GM21515 (cell line): Measurements from ENCODE around the gene MAGEB10.
"Not testable (repeated sequence)": the region's sequence is repeated elsewhere in the genome, so short reads cannot be mapped to it uniquely, and the experiment has no call there.

Experiments used
- ATAC-seq: cut with Tn5 transposase; IDR thresholded peaks from one replicate; pipeline ENCODE4 v1.9.1; 2021; ENCODE audit not compliant: unreplicated experiment

The MAGEB10 gene, protein sequence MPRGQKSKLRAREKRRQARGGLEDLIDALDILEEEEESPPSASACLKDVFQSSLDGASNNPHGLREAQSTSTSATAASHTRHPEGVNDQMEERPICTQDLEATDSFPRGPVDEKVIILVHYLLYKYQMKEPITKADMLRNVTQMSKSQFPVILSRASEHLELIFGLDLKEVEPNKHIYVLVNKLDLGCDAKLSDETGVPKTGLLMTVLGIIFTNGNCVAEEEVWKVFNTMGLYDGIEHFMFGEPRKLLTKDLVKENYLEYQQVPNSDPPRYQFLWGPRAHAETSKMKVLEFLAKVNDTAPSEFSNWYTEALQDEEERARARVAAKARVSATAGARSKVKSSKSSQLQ

DNA sequence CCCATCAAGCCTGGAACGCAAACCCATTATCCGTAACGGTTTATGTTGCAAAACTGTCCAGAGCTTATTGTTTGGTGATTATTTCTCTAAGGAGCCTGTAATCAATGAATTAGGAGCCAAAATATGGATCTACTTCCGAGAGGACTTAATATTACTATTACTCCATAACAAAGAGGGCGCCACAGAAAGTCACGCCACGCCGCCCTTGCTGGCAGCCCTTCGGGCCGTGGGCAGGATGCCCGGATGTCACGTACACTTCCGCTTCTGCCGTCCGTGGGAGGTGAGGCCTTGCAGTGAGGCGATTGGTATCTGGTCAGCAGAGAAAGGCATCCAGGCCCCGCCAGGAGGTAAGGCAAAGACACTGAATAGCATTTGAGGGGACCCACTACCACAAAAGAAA is at the start of gene MAGEB10:
TSS of gene MAGEB10 (plus strand) at position 301 of the 400 bp plus-strand sequence. CDS start 13,317 bp downstream, outside the sequence.
- no peak for ATAC-seq

DNA sequence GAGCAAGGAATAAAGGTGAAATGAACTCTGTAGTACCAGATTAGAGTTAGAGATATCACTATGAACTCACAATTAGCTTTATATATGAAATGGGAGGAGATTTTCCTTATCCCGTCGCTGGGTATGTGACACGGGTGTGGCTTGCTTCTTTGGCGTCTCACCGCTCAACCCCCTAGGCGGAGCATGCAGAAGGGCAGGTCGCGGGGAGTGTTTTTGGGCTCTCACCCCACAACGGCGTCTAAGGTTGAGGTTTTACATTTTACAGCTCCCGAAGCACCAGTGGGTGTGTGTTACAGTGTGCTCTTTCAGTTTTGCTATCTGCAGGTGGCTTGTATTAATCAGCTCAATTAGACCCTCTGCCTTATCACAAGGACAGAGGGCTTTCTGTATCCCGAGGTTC is 42.1 kb upstream of the MAGEB10 start:
- ATAC-seq = no peak

DNA sequence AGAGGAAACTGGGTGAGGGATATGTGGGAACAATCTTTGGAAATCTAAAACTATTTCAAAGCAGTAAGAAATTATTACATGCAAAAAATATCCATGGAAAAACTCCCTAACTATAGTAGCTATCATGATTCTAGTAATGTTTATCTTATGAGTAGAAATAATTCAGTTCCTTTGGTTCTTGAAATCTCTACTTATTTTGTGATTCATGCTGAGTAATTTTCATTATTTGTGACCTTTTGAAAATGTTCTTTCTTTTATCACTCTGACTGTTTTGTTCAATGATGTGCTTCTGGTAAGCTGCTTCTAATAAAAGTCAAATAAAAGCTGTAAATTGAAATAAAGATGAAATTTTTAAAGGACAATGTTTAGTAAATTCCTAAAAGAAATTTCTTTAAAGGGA is 40.4 kb upstream of the MAGEB10 start:
- no peak for ATAC-seq

DNA sequence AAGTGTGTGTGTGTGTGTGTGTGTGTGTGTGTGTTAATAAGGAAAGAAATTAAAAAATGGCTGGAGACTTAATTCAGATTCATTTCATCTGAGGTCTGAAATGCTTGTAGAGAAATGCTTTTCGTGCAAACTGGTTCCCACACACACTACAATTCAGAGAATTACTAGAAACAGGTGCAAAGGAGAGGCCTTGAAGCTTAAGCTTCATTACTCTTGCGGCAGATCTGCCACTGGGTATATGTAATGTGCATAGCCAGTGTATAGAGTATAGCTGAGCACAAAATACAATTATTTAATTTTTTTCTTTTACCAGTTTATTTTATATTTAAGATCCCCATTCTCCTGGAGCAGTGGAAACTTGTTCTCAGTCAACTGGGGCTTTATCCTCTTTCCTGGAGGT is 31.8 kb upstream of the MAGEB10 start:
- ATAC-seq = no peak

DNA sequence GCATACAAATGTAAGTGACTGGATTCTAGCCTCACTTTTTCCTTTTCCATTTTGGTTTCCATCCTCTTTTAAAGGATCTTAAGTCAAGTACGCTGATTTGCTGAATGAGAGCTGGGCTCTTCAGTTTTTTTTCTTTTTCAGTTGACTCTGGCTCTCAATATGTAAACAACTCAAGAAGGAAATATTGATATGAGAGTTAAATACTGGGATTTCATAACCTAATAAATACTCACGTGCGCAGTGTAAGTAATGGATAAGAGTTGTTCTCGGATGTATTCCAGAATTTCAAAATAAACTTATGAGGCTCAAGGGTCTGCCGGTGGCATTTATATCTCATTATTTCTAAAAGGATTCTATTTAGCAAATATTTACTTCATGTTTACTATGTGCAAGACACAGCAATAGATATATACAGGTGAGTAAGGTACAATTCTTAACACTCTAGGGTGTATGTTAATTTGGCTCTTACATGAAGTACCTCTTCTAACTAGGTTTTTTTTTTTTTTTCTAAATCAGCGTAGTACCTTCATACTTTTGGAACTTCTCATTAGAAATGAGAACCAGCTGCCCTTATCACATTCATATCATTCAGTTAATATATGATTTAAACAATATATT is 11.0 kb upstream of the MAGEB10 start:
- ATAC-seq = no peak

DNA sequence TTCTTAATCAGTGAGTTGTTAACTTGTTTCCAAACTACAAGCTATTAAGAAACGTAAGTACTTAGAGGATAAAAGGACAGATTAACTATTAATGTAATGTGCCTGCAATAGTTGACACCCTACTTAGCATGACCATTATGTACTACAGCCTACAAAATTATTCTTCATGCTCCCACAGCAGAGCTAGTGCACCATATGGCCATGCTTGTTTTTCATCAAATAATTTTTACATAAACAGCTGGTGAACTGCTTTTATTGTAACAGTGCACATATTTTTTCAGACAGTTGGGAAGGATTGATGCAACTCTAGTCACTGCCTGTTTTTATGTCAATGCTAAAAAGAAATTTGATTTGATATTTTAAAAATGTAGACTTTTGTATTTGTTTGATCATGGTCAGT is 10.2 kb upstream of the MAGEB10 start:
- ATAC-seq = no peak

DNA sequence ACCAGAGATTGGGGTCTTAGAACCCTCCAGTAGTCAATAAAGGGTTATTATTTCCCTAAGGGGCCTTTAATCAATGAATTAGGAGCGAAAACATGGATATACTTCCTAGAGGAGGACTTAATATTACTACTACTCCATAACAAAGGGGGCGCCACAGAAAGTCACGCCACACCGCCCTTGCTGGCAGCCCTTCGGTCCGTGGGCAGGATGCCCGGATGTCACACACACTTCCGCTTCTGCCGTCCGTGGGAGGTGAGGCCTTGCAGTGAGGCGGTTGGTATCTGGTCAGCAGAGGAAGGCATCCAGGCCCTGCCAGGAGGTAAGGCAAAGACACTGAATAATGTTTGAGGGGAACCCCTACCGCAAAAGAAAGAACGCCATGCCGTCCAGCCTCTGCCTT is 436 bp downstream of the MAGEB10 start:
- no peak for ATAC-seq

DNA sequence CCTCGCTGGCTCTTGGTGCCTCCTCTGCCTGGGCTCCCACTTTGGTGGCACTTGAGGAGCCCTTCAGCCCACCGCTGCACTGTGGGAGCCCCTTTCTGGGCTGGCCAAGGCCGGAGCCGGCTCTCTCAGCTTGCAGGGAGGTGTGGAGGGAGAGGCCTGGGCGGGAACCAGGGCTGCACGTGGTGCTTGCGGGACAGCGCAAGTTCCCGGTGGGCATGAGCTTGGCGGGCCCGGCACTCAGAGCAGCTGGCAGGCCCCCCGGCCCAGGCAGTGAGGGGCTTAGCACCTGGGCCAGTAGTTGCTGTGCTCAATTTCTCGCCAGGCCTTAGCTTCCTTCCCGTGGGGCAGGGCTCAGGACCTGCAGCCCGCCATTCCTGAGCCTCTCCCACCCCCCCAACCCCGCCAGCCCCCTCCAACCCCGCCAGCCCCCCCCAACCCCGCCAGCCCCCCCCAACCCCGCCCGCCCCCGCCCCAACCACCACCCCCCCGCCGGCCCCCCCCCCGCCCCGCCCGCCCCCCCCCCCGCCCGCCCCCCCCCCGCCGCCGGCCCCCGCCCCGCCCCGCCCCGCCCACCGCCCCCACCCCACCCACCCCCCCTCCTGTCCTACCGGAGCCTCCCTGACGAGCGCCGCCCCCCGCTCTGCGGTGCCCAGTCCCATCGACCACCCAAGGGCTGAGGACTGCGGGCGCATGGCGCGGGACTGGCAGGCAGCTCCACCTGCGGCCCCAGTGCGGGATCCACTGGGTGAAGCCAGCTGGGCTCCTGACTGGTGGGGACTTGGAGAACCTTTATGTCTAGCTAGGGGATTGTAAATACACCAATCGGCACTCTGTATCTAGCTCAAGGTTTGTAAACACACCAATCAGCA is 1.4 kb downstream of the MAGEB10 start:
- ATAC-seq = not testable (repeated sequence)

DNA sequence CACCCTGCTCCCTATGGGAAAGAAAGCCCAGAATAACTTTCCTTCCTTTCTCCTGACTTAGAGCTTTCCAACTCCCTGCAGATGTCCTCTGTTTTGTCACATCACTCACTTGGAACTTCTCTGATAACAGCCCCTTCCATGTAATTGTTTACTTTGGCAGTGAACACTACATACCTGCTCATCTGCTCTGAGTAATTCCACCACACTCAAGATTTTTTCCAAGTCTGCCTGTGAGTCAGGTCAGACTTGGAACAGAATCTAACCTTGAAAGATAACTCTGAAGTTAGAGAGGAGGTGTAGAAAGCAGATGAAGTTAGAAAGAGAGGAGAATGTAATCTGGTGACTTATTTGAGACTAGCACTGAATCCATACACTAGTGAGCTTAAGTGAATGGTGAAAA is 7.4 kb downstream of the MAGEB10 start:
- no peak for ATAC-seq

DNA sequence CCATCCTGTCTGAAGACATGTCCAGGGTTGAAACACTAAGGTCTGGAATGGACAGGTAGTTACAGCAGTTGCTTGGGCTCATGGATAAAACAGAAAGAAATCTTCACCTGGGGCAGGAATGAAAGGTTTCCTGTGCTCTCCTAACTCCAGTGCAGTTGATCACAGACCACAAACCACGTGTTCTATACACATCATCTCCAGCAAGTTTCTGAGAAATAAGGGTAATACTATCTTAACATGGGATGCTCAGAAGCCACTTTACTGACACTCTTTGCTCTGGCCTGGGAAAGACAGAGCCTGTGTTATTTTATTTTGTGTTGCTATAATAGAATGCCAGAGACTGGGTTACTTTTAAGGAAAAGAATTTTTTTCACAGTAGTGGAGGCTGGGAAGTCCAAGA is 16.0 kb downstream of the MAGEB10 start:
- no peak for ATAC-seq

DNA sequence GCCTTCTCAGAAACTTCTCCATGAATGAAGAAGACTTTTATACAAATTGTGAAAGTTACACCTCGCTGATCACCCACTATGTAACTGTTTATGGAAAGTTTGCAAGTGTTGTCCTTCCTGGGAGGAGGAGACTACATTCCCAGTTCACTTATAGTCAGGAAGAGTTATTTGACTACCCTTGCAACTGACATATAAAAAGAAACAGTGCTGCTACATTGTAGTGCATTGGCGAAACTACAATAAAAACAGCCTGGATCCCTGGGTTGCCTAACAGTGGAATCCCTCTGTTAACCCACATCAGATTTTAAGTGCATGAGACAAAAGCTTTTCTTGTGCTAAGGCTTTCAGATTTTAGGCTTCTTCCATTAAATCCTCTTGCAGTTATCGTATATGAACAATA is 30.4 kb downstream of the MAGEB10 start:
- no peak for ATAC-seq

DNA sequence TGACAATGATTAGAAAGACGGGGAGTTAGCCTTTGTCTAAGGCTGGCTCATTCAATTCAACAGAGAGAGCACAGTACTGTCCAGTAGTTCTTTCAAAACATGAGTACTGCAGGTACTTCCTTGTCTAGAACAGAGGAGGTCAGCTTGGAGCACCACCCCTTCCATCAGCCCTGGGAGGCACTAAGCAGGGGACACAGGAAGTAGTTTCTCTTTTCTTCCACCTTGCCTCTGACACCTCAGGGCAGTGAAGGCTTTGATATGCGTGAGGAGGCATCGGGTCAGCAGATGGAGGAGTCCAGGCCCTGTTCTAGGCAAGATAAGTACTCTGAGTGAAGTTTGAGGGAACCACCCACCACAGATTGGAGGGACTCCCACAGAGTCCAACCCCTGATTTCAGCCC is 33.1 kb downstream of the MAGEB10 start:
- no peak for ATAC-seq

DNA sequence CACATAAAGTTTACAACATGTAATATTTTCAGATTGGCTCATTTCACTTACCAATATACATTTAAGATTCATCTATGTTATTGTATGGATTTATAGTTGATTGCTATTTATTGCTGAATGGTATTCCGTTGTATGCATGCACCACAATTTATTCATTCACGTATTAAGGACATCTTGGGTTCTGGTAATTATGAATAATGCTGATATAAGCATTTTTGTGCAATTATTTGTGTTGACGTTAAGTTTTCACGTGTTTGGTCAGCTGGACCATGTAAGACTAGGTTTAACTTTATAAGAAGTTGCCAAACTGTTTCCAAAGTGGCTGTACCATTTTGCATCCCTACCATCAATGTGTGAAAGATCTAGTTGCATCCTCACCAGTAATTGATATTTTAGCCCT is 35.1 kb downstream of the MAGEB10 start:
- ATAC-seq = no peak

DNA sequence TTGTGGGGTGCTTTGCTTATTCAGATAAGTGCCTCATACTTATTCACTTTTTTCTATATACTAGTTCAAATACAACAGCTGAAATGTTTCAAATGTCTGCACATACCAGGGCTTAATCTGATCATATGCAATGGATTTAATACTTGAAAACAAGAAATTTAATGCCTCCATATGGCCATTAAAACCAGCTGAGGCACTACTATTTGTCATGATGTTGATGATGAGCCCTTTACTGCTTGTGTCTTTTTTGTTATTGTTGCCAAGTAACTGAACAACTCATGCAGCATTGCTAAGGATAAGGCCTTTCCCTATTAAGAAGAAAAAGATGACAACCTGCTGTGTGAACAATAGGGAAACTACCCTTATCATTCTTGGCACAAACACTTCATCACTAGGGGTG is 52.5 kb downstream of the MAGEB10 start:
- no peak for ATAC-seq

DNA sequence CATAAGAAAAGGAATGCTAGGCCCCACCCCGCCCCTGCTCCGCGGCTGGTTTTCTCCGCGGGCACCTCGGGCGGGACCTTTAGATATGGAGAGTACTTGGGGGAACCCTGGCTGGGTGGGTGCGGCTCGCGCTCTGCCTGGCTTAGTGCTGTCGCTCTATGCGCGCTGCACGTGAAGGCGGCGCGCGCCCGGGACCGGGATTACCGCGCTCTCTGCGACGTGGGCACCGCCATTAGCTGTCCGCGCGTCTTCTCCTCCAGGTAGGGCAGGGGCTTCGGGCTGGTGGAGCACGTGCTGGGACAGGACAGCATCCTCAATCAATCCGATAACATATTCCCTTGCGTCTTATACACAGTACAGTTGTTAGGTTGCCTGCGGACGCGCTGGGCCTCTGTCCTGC is 56.0 kb downstream of the MAGEB10 start:
- no peak for ATAC-seq
